Glomerular endothelial cell (primary cell): ENCODE data around the gene WNT3A. TPM values are rescaled to one million over a fixed set of nuclear protein-coding genes. Genes with fewer than 3 reads are reported as not detected.

Experiments
- DNase-seq: peaks from one replicate; pipeline ENCODE4 v3.0.0-alpha.2; 2011; ENCODE audit warnings: low read depth, low spot score; ENCODE audit errors: extremely low read depth
- total RNA-seq: library from RNA; depleted of rRNA; stranded (reverse); fragments of >200 nt; gene quantifications from 2 replicates; pipeline ENCODE4 v1.2.3, GENCODE V29; 2015

The WNT3A gene
- total RNA-seq, 1 donor from 2014 or later = not detected

DNA sequence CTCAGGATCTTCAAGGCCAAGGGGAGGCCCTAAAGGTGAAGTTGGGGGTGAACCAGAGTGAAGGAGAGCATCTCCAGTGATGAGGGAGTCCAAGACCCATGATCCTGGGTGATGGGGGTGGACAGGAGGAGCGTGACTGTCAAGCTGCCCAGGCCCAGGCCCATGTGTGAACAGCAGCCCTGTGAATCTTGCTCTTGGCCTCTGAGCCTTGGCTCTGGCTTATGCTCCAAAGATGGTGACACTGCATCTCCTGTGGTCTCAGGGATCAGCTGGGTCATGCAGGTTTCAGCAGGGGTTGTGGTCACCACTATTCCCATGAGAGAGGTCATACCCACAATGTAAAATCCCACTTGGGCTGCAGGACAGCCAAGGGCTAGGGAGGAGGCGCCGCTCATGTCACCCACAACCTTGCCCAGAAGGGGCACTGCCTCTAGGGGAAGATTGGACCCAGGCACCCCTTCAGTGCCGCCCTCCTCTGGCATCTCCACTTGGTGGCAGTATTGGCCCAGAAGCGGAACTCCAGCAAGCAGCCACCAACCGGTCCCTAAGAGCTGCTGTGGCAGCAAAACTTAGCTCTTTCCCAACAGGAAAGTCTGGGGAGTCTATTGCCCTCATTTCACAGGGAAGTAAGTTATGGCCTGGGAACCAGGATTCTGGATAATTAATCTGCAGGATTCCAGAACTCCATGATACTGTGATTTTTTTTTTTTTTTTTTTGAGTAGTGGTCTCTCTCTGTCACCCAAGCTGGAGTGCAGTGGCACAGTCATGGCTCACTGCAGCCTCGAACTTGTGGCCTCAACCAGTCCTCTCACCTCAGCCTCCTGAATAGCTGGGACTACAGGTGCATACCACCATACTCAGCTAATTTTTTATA lies 7.5 kb upstream of the WNT3A start:
- peak; percentile 36 for DNase-seq

DNA sequence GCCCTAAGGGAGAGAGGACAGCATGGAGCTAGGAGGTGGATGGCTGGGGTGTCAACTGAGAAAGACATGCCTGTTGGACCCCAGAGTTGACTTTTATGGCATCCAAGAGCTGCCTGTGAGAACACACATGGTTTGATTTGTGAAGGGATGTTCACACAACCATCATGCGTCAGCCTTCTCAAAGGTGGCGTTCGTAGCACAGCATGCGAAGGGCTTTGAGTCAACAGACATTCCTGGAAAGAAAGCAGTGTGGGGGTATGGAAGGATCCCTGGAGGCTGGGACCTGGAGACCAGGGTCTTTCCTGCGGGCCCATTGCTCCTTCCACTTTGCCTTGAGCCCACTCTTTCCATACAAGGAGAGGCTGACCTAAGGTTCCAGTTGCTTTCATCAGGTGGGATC lies 6.4 kb upstream of the WNT3A start:
- no peak for DNase-seq

DNA sequence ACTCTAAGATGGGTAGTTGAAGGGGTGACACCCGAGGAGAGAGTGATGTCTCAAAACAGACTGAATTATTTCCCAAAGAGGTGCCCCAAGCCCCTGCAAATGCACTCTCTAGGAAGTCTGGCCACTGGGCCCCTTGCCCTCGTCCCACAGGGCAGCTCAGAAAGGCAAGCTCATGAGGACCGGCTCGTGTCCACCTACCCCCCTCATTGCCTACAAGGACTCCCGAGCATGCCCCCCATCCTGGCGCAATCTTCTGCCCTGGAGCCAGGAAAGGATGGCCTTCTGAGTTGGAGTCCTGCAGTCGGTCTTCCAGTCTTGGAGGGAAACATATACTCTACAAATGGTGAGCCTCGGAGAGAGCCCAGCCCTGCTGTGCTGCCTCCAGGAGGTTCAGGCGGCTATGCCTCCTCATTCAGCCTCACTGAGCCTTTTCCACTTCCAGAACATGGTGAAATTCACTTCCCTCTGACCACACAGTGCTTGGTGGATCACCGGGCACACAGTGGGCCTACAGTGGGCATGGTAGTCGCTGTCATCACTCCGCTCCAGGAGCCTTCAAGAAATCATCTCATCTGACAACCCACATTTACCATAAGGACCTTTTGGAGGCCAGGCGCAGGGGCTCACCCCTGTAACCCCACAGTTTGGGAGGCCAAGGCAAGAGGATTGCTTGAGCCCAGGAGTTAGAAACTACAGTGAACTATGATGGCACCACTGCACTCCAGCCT lies 5.8 kb upstream of the WNT3A start:
- DNase-seq = no peak

DNA sequence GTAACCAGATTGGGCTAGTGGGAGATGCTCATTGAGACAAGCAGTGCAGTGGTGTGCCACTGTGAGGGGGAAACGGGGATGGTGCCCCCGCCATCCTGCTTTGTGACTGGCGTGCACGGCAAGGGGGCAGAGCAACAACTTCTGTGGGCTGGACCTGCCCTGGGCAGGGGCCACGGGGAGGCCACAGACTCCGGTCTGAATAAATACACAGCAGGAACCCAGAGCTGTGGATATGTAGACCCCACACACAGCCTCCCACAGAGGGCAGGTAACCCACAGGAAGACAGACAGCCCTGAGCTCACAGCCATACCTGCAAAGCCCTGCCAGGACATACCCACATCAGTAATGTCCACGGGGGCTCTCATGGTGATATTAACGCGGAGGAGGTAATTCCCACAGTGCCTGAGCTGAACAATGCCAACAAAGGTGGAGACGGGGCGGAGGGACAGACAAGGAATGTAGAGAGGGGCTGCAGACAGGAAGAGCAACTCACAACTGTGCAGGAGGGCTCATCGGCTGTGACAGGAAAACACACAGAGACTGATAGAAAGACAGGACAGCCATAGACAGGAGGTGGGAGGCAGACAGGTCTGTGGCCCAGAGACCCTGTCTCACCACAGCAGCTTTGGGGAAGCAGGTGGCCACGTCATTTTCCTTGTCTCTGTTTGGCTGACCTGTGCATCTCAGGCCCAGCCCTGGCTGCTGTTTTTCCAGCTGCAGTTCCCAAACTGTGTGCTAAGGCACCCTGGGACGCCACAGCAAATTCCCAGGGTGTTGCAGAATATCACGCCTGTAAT lies 4.9 kb upstream of the WNT3A start:
- no peak for DNase-seq

DNA sequence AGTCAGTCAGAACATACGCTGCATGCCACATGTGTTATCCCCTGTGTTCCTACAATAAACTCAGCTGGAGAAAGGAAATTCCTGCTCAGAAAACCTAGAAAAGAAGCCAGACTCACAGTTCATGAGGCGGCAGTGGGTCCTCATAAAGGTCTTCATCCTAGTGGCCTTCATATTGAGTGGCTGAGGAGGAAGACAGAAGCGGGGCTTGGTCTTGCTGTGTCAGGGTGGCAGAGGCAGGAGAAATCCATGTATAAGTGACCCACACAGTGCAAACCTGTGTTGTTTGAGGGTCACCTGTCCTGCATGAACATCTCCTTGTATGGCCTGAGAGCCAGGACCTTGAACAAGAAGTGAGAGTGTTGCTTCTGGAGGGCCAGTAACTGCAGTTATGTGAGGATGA lies 4.0 kb upstream of the WNT3A start:
- DNase-seq = no peak

DNA sequence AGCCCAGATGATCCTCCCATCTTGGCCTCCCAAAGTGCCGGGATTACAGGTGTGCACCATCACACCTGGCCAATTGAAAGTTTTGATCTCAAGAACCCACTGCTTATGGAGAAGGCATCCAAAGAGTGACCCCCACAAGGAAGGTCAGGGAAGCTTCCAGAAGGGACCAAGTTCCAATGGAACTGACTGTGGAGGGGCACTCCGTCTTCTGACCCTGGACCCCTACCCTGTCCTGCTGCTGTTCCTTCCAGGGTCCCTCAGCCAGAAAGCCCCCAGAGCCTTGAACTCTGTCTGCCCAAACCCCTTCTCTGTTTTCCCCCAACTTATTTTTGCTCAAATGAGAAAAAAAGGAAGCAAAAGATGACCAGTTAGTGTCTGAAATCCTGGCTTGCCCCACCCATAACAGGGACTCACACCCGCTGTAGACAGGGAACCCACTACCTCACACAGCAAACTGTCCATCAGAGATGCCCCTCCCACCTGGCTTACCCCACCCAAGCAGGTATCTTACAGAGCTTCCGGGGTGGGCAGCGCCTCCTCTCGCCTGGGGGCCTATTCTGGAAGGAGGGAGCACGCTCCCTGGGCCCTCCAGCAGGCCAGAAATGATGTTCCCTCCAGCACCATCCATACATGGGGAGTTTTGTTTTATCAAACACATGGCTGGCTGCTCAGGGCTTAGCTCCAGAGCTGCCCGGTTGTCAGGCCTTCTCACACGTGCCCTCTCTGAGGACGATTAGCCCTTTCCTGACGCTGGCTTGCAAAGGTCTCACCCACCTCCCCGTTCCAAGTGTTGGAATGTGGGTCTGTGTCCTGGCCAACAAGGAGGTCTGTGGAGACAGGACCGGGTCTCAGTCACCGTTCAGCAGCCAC lies 3.1 kb upstream of the WNT3A start:
- DNase-seq = no peak

DNA sequence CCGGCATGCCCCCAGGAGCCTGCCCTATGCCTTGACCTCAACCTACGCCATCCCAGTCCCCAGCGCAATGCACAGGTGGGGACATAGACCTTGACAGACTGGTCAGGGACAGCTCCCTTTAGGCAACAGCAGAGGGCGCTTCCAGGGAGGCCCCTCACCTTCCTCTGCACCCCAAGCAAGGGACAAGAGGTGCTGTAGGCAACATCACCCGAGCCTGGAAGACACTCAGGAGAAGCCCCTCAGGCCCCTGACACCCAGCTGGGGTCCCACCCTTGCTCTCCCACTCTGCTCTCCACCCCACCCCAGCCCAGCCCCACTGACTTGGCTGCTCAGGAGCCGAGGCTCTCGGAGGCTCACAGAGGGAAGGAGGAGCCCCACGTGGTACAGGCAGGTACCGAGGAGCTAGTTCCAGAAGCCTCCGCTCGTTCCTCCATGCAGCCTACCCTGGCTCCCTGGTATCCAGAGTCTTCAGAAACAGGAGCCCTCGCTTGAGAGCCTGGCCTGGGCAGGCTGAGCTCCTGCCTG lies 2.4 kb upstream of the WNT3A start:
- DNase-seq = no peak

DNA sequence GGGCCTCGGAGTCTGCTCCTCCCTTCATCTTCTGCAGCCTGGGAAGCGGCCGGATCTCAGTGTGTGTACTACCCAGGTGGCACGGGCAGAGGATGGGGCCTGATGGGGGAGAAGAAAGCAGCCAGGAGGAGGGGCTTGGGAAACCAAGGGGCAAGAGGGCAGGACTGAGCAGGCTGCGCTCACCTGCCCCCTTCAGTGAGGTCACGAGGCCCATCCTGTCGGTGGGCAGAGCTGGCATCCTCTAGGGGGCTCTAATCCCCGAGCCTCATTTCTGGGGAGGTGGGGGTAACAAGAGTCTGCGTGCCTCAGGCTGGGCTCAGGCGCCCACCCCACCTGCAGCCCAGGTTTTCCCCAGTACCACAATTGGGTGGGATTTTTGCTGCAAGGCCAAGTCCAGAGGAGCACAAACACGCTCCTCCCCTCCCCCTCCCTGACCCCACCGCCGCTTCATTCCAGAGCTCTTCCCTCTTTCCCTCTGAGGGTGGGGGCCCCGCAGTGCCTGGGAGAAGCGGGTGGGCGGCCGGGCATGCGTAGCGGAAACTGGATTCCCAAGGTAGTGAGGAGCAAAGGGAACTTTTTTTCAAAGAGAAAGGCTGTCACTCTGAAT lies 1.8 kb upstream of the WNT3A start:
- DNase-seq = no peak

DNA sequence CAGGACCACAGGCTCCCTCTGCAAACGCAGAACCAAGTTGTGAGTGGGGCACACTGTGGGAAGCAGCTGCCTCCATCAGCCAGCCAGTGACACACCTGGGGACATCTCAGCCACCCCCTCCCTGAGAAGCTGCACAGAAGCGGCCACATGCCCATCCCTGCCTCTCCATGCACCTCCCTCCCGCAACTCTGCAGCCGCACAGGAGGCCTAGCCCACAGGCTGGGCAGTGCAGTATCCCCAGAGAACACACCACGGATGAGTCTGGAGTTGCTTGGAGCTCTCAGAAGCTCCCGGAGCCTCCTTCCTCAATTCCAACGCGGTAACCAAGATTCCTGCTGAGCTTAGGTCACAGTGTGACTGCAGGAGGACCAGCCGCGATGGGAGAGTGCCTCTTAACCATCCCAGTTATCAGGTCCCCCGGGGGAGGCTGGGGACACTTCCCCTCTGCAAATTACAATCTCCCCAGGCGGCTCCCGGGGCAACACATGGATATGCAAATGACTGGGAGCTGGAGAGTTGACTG lies 1.2 kb upstream of the WNT3A start:
- DNase-seq = no peak

DNA sequence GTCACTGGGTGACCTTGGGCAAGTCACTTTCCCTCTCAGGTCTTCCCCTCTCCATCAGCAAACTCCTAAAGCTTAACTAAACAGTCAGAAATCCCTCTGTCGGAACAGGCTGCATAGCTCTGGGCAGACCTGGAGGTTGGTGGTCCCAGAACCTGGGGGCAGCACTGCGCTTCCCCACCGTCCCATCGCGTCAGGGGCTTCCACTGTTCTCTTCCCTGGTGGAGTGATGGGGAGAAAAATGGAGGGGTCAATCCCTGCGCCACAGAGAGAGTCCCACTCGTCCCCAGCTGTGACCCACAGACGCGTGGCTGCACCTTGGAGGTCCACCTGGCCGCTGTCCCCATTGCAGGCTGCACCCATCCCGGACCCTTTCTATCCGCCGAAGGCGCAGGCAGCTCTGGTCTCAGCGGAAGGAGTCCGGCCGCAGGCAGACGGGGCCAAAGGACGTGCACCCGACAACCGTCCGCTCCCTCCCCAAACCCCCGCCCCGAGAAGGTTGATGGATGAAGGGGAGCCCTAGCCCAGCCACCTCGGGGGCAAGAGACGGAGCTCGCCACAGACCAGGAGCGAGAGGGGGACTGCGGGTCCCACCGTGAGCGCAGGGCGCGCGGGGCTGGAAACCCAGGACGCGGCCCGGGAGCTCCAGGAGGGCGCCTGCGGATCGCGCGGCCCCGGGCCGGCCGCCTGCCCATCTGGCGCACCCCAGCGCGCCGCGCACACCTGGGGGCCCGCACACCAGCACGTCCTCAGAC lies 588 bp upstream of the WNT3A start:
- no peak for DNase-seq

DNA sequence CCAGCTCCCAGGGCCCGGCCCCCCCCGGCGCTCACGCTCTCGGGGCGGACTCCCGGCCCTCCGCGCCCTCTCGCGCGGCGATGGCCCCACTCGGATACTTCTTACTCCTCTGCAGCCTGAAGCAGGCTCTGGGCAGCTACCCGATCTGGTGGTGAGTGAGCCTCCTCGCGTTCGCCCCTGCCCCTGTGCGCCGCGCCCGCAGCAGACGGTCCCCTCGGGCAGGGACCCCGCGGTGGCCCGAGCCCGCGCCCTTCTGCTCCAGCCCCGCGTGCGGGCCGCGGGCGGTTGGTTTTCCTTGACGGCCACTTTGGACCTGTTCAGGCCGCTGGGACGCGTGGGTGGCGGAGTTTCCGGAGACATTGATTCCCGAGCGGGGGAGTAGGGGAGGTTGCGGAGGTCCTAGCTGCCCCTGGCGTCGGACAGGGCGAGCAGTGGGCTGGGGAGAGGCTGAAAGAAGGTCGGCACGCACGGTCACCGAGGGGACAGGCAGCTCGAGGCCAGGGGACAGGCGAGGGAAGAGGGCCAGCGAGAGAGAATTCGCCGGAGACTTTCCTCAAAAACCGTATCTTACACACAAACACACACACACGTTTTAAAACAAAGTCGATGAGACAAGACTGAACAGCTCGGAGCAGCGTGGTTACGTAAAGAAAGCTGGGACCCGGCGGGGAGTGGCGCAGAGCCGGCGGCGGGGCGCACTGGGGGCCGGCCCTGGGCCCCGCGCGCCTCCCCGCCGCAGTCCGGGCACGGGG lies 427 bp downstream of the WNT3A start:
- DNase-seq = no peak

DNA sequence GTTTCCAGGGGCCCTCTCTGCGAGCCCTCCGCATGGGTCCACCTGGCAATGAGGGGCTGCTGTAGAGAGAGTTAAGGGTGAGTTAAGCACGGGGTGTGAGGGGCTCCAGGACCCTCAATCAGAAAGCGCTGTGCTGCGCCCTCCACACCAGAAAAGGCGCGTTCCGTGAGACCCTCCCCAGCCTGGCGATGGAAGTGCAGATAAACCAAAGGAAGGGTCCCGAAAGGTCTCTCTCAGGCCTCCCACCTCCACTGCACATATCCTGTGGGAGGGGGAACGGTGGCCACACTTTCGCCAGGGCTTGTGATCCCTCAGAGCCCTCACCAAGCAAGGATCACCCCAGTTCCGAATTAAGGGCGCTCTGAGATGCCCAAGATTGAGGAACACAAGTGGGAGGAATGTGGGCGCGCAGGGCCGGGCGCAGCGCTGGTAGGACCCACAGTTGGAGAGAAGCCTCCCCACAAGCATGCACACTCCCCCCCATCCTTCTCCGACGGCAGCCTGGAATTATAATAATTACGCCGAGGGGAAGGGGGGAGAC lies 1.1 kb downstream of the WNT3A start:
- no peak for DNase-seq

DNA sequence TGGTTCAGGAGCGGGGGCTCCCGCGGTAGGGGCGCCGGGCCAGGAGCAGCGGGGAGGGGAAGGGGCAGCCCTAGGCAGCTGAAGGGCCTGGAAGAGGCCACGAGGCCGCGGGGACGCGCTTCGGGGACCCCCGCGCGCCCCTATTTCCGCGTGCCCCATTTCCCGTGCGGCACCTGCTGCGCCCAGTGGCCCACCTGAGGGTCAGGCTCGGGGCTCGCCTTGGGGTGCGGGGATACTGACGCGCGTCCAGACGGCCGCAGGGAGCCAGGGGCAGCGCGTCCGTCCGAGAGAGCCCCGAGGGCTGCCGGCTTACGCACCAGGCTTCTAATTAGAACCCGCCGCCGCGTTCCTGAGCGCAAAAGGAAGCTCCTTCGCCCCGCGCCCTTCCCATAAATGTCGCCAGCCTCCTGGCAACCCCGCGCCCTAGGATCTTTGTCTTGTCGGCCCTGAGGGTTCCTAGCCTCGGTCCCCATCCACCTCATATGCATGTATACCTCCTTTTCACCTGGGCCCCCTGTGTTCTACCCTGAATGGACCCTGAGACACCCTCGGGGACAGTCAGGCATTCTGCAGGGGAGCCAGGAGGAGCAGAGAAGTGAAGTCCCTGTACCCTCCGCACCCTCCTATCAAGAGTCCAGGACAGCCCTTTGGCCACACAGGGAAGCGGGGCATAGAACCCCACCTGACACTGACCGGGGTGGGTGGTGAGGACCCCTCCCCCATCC lies 1.8 kb downstream of the WNT3A start:
- no peak for DNase-seq

DNA sequence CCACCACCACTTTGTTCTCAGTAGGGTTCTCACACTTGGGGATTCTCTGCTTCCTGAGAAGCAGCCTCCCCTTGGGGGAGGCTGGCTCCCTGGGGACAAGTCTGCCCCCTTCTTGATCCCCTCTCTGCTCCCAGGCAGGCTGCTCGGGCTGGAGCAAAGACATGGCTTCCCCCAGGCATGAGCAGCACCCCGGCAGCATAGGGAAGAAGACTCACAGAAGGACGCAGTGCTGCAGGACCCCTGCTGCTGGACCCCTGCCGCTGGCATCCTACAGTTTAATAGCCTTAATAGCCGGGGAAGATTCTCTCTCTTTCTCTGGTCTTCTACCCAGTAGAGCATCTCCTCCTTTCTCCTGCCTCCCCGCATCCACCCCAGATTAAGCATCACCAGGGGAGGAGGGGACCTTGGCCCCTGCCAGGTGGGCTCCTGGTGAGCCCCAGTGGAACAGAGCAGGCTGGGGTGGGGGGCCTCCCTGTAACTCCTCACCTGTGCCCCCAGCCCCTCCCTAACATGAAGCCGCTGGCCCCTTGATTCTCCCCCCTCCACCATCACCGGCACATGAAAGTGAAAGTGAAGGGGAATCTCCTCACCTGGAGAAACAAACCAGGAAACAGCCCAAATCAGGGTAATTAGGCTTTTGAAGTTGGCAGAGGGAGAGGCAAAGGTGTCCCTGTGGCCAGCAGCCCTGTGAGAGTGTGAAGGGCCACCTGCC lies 2.5 kb downstream of the WNT3A start:
- DNase-seq = no peak

DNA sequence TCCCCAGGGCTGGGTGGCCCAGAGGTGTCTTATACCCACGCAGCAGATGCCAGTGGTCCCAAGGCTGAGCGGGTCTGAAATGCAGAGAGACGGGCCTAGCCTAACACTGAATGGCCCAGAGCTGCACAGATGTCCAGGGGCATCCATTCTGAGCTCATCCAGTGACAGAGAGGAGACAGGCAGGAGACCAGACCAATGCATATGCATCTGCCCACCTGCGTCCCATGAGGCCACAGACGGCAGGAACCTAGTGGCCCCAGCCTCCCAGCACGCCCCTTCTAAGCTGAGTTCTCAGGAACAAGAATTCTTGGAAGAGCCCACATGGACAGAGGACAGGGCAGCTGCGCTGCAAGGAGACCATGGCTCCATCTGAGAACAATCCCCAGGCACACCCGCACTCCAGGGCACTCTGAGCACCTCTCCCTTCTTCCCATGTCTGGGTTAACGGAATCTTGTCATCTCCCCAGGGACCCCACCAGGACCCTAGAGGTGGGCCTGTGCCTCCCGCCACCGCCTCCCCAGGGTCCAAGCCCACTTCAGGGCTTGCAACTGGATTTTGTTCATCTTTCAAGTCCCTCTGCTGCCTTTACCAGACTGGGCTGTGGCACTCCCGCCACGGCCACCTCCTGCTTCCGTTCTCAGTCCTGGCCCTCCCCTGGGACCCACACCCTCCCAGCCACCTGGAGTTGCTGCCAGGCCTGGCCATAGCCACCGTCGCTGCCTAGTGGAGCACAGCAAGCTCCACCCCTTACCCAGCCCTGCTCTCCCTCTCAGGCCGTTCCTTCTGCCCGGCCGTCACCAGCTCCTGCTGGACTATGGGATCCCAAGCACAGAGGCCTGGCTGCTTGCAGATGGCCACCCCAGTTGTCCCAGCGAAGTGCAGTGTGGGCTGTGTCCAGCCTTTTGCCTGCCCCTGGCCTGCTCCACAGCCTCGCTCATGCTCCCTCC lies 3.3 kb downstream of the WNT3A start:
- DNase-seq = no peak
